Ectodermal cell (in vitro differentiated cells): ENCODE data around the gene VPREB1.
"Not testable (repeated sequence)": the region's sequence is repeated elsewhere in the genome, so short reads cannot be mapped to it uniquely, and the experiment has no call there.

ENCODE experiments used
- H3K27ac ChIP-seq: 2 replicates; pipeline ENCODE4 v1.7.0; 2013; ENCODE audit warnings: mild to moderate bottlenecking, low read depth, low read length; ENCODE audit not compliant: insufficient read depth, poor library complexity, severe bottlenecking
- H3K27me3 ChIP-seq: 2 replicates; pipeline ENCODE4 v1.7.0; 2013; ENCODE audit warnings: mild to moderate bottlenecking, low read length; ENCODE audit not compliant: insufficient read depth, control insufficient read depth, poor library complexity, severe bottlenecking
- H3K36me3 ChIP-seq: one replicate; pipeline ENCODE4 v1.7.0; 2013; ENCODE audit warnings: low read length; ENCODE audit not compliant: control insufficient read depth, insufficient read depth
- H3K4me1 ChIP-seq: one replicate; pipeline ENCODE4 v1.7.0; 2013; ENCODE audit warnings: low read length; ENCODE audit not compliant: control insufficient read depth, insufficient read depth
- H3K4me3 ChIP-seq: 2 replicates; pipeline ENCODE4 v1.7.0; 2013; ENCODE audit warnings: low read depth, low read length, control low read depth; ENCODE audit not compliant: insufficient read depth
- H3K9me3 ChIP-seq: 2 replicates; pipeline ENCODE4 v1.7.0; 2013; ENCODE audit warnings: mild to moderate bottlenecking, low read length, moderate library complexity; ENCODE audit not compliant: control insufficient read depth
- WGBS, 2 experiments: methylation state at CpG; one replicate each; pipeline ENCODE4 v1.1.7; 2013; ENCODE audit warnings: missing lambda C conversion rate in 2 of 2; 5-methylcytosine and 5-hydroxymethylcytosine counted together

Gene VPREB1

GRCh38 chr22:22245935-22246525 lies 1.4 kb downstream of the VPREB1 start:
- Histone ChIP-seq H3K4me3 (no peak overlapping the region), H3K27me3 (peaks cover 97% of the 10 kb centered on the region), H3K27ac (no peak overlapping the region), H3K4me1 (no peaks in the 10 kb centered on the region), H3K9me3 (no peaks in the 10 kb centered on the region), H3K36me3 (no peaks in the 10 kb centered on the region)
- WGBS, 2 experiments, result 76 to 83% methylated on average over 6 of the region's 6 CpGs

- WGBS, 2 experiments, result 67 to 71% methylated on average over 9 of the region's 9 CpGs
- no peak overlapping the region for H3K27ac ChIP-seq
- no peaks in the 10 kb centered on the region for H3K36me3 ChIP-seq
- no peaks in the 10 kb centered on the region for H3K4me1 ChIP-seq
- no peak overlapping the region for H3K4me3 ChIP-seq
- H3K9me3 ChIP-seq, result no peaks in the 10 kb centered on the region
- peaks cover 90% of the 10 kb centered on the region for H3K27me3 ChIP-seq
These were observed 2.1 kb downstream of the VPREB1 start for GRCh38 chr22:22246706-22247105.

GRCh38 chr22:22248878-22249277 lies 4.3 kb downstream of the VPREB1 start:
- Histone ChIP-seq H3K4me3 (no peak overlapping the region), H3K36me3 (no peaks in the 10 kb centered on the region), H3K9me3 (no peaks in the 10 kb centered on the region), H3K27me3 (peaks cover 69% of the 10 kb centered on the region), H3K27ac (no peak overlapping the region), H3K4me1 (no peaks in the 10 kb centered on the region)
- 66 to 68% methylated on average over 3 of the region's 3 CpGs for WGBS, 2 experiments

GRCh38 chr22:22250651-22251050 lies 6.1 kb downstream of the VPREB1 start:
- peaks cover 58% of the 10 kb centered on the region for H3K27me3 ChIP-seq
- H3K36me3 ChIP-seq, H3K4me1 ChIP-seq, H3K9me3 ChIP-seq, H3K4me3 ChIP-seq, H3K27ac ChIP-seq: not testable (repeated sequence)
- 77 to 84% methylated on average over 8 of the region's 8 CpGs for WGBS, 2 experiments

GRCh38 chr22:22256133-22256532 lies 11.5 kb downstream of the VPREB1 start:
- H3K4me3 ChIP-seq, result not testable (repeated sequence)
- 81 to 83% methylated on average over 13 of the region's 13 CpGs for WGBS, 2 experiments
- peaks cover 28% of the 10 kb centered on the region for H3K27me3 ChIP-seq

GRCh38 chr22:22258597-22259415 lies 14.2 kb downstream of the VPREB1 start:
- not testable (repeated sequence) for H3K4me1 ChIP-seq, H3K27ac ChIP-seq, H3K36me3 ChIP-seq, H3K4me3 ChIP-seq, H3K9me3 ChIP-seq
- peaks cover 39% of the 10 kb centered on the region for H3K27me3 ChIP-seq
- 87 to 92% methylated on average over 6 to 7 of the region's 7 CpGs for WGBS, 2 experiments

More at GRCh38 chr22:22256133-22256532, 11.5 kb downstream of the VPREB1 start:
- H3K4me1 ChIP-seq, H3K36me3 ChIP-seq, H3K27ac ChIP-seq, H3K9me3 ChIP-seq: not testable (repeated sequence)

- H3K4me1 ChIP-seq, H3K4me3 ChIP-seq, H3K9me3 ChIP-seq, H3K36me3 ChIP-seq, H3K27ac ChIP-seq: not testable (repeated sequence)
- WGBS, 2 experiments, result 93 to 97% methylated on average over 1 of the region's 2 CpGs
- H3K27me3 ChIP-seq, result peaks cover 36% of the 10 kb centered on the region
These were observed 15.6 kb downstream of the VPREB1 start for GRCh38 chr22:22260169-22260568.

GRCh38 chr22:22260586-22260985 lies 16.0 kb downstream of the VPREB1 start:
- H3K27me3 ChIP-seq, result peaks cover 32% of the 10 kb centered on the region
- H3K36me3 ChIP-seq, H3K27ac ChIP-seq, H3K4me1 ChIP-seq, H3K4me3 ChIP-seq, H3K9me3 ChIP-seq: not testable (repeated sequence)
- WGBS, 2 experiments, result no CpG with 5 or more reads among the region's 4 CpGs

- H3K27ac ChIP-seq, result not testable (repeated sequence)
- peaks cover 21% of the 10 kb centered on the region for H3K27me3 ChIP-seq
These were observed 17.9 kb downstream of the VPREB1 start for GRCh38 chr22:22262332-22263074.

GRCh38 chr22:22263823-22264222 lies 19.2 kb downstream of the VPREB1 start:
- H3K27me3 ChIP-seq, result peaks cover 18% of the 10 kb centered on the region
- H3K36me3 ChIP-seq, H3K27ac ChIP-seq, H3K4me1 ChIP-seq, H3K9me3 ChIP-seq, H3K4me3 ChIP-seq: not testable (repeated sequence)
- WGBS, 2 experiments, result 70% methylated on average over 2 of the region's 3 CpGs; no CpG with 5 or more reads in 1 of the 2 experiments

More at GRCh38 chr22:22262332-22263074, 17.9 kb downstream of the VPREB1 start:
- H3K9me3 ChIP-seq, H3K4me1 ChIP-seq, H3K4me3 ChIP-seq, H3K36me3 ChIP-seq: not testable (repeated sequence)
- 59 to 68% methylated on average over 2 of the region's 3 CpGs for WGBS, 2 experiments
